HK-2 (cell line): ENCODE results near the gene SLC7A1.

Source experiments
- DNase-seq: peaks from one replicate; pipeline ENCODE4 v3.0.0-alpha.2; 2018; ENCODE audit not compliant: unreplicated experiment

The SLC7A1 gene

GRCh38 chr13:29530901-29531300, 64.6 kb downstream of the SLC7A1 start:
- DNase-seq: no peak

GRCh38 chr13:29529754-29530153, 65.7 kb downstream of the SLC7A1 start:
- DNase-seq: no peak

- DNase-seq: no peak
Measured at GRCh38 chr13:29527916-29528315, 67.6 kb downstream of the SLC7A1 start.

- no peak for DNase-seq
Measured at GRCh38 chr13:29527511-29527910, 68.0 kb downstream of the SLC7A1 start.

GRCh38 chr13:29526741-29527140, 68.7 kb downstream of the SLC7A1 start:
- DNase-seq: no peak

- no peak for DNase-seq
Measured at GRCh38 chr13:29525757-29526156, 69.7 kb downstream of the SLC7A1 start.

- DNase-seq: no peak
Measured at GRCh38 chr13:29524641-29525040, 70.8 kb downstream of the SLC7A1 start.

- no peak for DNase-seq
Measured at GRCh38 chr13:29524176-29524575, 71.3 kb downstream of the SLC7A1 start.

- DNase-seq: no peak
Measured at GRCh38 chr13:29523199-29523961, 72.1 kb downstream of the SLC7A1 start.

GRCh38 chr13:29522044-29522685, 73.3 kb downstream of the SLC7A1 start:
- no peak for DNase-seq

- no peak for DNase-seq
Measured at GRCh38 chr13:29521336-29521735, 74.2 kb downstream of the SLC7A1 start.

- no peak for DNase-seq
Measured at GRCh38 chr13:29520671-29521070, 74.8 kb downstream of the SLC7A1 start.

- no peak for DNase-seq
Measured at GRCh38 chr13:29519921-29520320, 75.6 kb downstream of the SLC7A1 start.

GRCh38 chr13:29516880-29517279, 78.6 kb downstream of the SLC7A1 start:
- no peak for DNase-seq

GRCh38 chr13:29516012-29516411, 79.5 kb downstream of the SLC7A1 start:
- DNase-seq: no peak

GRCh38 chr13:29515372-29515771, 80.1 kb downstream of the SLC7A1 start:
- no peak for DNase-seq

- DNase-seq: no peak
Measured at GRCh38 chr13:29514720-29515310, 80.7 kb downstream of the SLC7A1 start.

- DNase-seq: no peak
Measured at GRCh38 chr13:29513981-29514719, 81.3 kb downstream of the SLC7A1 start.

GRCh38 chr13:29513002-29513980, 82.2 kb downstream of the SLC7A1 start:
- peak; percentile 22 for DNase-seq

GRCh38 chr13:29511980-29512379, 83.5 kb downstream of the SLC7A1 start:
- no peak for DNase-seq

GRCh38 chr13:29511106-29511796, 84.2 kb downstream of the SLC7A1 start:
- DNase-seq: no peak
